Activated CD4-positive, alpha-beta T cell treated with anti-CD3 and anti-CD28 coated beads, Interleukin-2, amount 50 U/mL, for 48 hours (primary cell): ENCODE results near the gene CMTM8.

ENCODE experiments used
- DNase-seq, 2 experiments: peaks; one replicate each; pipeline ENCODE4 v3.0.0-alpha.2; 2020

Gene CMTM8

DNA sequence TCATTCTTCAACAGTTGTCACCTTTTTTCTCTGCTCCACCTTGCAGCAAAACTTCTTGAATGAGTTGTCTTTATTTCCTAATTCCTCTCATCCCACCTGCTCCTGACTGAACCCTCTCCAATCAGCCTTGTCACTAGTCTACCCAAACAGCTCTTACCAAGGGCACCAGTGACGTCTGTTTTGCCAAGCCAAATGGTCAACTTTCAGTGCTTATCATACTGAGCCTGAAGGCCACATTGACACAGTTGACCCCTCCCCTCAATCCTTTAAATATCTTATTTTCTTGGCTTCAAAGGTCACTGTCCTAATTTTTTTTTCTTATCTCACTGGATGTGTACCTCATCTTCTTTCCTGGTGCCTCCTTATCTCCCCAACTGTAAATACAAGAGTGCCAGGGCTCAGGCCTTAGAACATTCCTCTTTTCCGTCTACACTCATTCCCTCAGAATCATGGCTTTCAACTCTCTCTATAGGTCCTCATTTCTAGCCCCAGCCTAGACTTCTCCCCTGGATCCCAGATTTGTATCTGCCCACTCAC is 43.2 kb downstream of the CMTM8 start:
- DNase-seq = no peak

DNA sequence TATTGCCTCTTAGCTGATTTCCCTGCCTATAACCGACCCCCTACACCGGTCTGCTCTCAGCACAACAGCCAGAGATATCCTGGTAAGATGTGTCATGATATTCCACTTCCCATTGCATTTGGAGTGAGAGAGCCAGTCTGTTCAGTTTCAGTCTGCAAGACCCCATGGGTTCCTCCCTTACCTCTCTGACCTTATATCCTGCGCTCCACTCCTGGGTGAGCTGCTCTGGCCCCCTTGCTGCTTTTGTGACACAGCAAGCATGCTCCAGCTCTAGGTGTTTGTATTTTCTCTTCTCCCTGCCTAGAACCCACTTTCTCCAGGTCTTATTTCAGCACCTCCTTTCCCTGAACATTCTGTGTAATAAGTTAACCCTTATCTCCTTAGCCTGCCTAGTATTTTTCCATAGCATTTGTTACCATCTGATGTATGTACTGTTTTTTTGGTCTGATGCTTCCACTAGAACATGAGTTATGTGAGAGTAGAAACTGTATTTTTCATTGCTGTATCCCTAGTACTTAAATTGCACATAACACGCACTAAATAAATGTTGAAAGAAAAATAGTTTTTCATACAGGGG is 44.2 kb downstream of the CMTM8 start:
- no peak for DNase-seq

DNA sequence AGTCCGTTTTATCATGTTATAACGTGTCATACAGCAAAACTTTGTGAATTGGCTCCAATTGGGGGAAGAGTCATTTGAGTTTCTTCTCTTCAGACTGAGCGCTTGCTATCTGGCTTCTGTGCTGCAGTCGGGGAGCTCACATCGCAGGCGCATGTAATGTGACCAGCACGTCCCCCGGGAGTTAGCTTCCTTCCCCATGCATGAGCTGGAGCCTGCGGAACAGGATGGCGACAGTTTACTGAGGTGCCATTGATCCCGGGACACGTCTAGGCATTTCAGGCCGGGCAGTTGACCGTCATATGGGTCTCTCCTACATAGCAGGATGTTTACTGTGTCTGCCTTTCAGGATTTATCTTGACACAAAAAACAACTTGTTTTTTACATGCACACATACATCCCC is 44.8 kb downstream of the CMTM8 start:
- no peak for DNase-seq

GRCh38 chr3:32284443-32285212 is 46.1 kb downstream of the CMTM8 start:
- no peak for DNase-seq

- peak in 1 of 2 experiments; percentile 32 for DNase-seq
Observed at GRCh38 chr3:32285891-32286290, 47.4 kb downstream of the CMTM8 start.

- no peak for DNase-seq
Observed at GRCh38 chr3:32288819-32289218, 50.3 kb downstream of the CMTM8 start.

GRCh38 chr3:32290619-32291018 is 52.1 kb downstream of the CMTM8 start:
- DNase-seq = no peak

GRCh38 chr3:32292085-32292796 is 53.8 kb downstream of the CMTM8 start:
- DNase-seq = no peak

- DNase-seq = no peak
Observed at GRCh38 chr3:32293903-32294302, 55.4 kb downstream of the CMTM8 start.

DNA sequence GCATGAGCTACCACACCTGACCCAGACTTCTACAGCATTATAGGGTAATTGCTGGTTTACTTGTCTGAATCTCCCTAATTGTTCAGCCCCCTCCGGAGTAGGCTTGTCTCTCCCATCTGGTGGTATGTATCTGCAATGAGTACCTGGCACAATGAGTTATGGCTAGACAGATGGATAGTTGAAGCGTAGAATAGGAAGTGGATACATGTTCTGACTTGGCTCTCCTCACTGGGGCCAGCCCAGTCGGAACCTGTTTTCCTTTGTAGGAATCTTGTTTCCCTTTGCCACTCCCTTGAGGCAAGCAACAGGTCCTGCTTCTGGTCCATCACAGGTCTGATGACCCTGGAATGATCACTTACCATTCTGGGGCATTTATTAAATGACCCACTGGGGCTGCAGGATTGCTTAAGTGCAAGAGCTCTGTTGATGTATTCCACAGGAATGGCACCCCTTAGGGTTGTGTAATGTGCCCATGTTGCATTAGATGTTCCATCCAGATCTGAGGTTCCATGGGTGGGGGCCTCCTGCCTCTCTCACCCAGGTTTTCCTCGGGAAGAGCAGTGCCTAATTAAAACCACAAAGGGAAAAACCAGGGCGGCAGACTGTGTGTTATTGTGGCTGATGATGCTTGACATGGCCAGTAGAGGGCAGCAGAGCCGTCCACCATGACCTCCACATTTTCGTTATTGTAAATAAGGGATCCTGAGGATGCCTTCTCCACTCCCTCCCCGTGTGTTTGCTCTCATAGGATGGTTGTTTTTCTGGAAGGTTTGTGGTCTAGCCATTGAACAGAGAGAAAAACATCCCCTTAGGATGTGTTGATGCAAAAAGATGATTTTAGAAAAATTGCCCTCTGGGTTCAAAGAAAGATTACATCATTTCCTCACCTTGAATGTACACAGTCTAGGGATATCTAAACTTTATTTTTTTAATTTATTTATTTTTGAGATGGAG is 58.0 kb downstream of the CMTM8 start:
- peak; percentile 53 to 69 for DNase-seq

DNA sequence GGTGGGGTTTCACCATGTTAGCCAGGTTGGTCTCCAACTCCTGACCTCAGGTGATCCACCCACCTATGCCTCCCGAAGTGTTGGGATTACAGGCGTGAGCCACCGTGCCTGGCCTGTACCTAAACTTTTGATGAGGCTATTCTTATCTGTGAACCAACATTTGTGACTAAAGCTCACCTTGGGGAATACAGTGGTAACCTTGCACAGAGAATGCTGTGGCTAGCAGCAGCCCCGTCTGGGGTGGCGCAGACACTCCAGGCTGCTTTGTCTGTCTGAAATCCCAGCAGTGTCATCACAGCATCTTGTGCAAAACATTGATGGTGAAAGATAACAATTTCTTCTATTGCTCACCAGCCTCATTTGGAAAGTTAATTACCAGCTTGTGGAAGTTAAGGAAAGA is 58.9 kb downstream of the CMTM8 start:
- DNase-seq = peak; percentile 27 to 55

DNA sequence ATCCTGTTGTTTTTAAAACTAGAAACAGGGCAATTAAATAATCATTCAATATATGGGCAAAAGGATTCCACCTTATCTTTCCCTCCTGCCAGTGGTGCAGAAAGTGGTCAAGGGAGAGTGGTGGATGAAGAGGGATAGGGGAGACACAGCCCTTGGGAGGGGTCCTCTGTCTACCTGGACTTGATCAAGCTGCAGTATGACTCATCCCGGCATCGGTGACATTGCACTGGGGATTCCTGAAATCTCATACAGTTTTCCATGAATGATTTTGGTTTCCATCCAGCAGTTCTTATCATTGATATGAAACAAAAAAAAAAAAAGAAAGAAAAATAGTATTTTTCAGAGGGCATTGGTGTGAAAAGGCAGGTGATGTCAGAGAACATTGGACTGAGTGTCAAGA is 62.9 kb downstream of the CMTM8 start:
- DNase-seq = no peak

DNA sequence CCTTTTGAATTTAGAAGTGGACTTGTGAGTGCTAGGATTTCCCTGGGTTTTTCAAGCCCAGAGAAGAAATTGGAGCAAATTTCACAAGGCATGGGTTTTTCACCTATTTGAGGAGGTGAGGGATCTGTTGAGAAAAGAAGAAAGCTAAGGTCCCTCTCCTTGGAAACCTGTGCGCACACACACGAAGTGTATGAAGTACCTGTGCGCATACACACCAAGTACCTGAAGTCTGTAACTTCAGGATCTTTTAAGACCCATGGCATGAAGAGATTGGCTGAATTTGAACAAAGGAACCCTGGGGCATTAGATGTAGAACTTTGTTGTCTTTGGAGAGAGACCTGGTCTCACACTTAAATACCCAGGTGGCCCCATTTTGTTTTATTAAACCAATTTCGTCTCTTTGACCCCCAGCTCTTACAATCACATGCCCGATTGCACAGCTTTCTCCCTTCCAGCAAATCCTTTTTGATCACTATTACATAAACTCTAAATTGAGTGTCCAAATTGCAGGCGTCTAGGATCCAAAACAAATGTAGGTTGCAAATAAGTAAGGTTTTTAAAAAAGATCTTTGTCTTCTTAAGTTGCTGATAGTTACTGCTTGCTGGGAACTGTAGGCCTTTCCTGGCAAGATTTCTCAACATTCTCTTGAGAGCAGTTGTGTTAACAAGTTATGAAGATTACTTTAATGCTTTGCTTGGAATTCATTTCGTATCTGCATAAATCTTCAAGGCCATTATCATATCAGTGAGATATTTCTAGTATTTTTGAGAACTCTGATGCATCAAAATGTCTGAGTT is 64.3 kb downstream of the CMTM8 start:
- no peak for DNase-seq

GRCh38 chr3:32303399-32303747 is 64.9 kb downstream of the CMTM8 start:
- no peak for DNase-seq

GRCh38 chr3:32303977-32304881 is 65.7 kb downstream of the CMTM8 start:
- no peak for DNase-seq

DNA sequence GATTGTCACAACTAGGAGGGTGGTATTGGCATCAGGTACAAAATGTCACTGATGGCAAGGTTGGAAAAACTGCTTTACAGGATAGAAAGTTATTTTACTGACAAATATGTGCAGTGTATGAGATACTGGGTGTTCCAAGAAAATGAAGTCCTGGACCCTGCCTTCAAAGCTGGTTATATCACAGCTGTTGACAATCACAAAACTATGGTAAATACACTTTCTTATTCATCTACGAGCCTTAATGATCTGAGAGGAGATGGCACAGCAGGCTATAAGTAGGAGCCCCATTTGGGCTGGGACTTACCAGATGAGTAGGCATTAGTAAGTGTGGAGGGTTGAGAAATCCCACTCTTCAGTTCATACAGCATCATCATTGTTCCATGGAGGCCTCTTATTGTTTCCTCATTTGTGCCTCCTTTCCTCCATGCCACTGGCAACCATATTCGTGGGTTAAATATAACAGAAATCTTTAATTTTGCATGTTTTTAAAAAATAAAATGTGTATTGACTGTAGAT is 66.9 kb downstream of the CMTM8 start:
- no peak for DNase-seq

DNA sequence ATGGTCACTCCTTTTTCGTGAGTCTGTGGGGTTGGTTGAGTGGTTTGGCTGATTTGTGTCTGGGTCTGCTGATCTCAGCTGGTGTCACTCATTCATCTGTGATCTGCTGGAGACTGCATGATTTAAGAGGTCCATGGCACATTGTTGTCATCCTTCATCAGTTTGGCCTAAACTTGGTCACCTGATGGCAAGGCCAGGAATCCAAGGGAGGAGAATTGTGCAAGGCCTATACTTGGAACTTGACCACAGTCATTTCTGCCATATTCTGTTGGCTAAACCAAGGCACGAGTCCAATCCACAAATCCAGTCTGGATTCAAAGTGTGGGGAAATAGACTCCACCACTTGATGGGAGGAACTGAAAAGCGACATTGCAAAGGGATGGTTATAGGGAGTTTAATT is 67.6 kb downstream of the CMTM8 start:
- no peak for DNase-seq

DNA sequence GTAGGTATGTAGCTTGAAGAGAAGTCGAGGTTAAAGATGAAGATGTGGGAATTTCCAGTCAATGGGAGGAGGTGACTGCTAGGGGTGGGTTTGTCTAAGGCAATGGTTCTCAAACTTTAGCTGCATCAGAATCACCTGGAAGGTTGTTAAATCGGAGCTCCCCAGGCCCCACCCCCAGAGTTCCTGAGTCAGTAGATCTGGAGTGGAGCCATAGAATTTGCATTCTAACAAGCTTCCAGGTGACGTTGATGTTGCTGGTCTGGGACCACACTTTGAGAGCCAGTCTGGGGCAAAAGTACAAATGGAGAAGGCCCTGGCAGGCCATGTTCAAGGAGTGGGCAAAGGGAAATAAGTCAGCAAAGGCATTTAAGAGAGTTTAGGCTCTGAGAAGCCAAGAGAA is 69.1 kb downstream of the CMTM8 start:
- no peak for DNase-seq

- DNase-seq = no peak
Observed at GRCh38 chr3:32308378-32308777, 69.9 kb downstream of the CMTM8 start.

- DNase-seq = no peak
Observed at GRCh38 chr3:32309654-32310242, 71.3 kb downstream of the CMTM8 start.
